ENCODE measurements around the gene HSPB2. TPM values are rescaled to one million over a fixed set of nuclear protein-coding genes. Genes with fewer than 3 reads are reported as not detected.

HSPB2 gene
- total RNA-seq, 1 donor: 2.2 TPM

DNA sequence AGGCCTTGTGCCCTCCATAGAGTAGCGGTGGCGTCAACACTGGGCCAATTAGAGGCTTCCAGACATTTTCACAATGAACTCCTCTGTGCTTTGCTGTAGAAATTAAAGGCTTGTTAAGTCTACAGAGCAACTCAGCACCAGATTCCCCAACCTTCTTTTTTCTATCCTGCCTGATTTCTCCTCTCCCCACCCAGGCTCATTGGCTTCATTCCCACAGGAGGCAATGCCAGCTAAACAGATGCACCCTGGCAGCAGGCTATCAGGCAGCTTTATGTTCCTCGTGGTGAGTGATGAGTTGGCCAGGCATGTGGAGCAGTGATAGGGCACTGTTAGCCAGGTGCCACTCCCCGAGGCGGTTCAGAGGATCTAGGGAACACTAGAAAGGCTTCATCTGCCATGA is 29.4 kb downstream of the HSPB2 start:
- H3K4me3 ChIP-seq (ENCODE audit: insufficient read depth, low read length): no peak overlapping the region
- H3K27me3 ChIP-seq (ENCODE audit: insufficient read depth, low read length): no peaks in the 10 kb centered on the region
- no peaks in the 10 kb centered on the region for H3K36me3 ChIP-seq (ENCODE audit: insufficient read depth, low read length)
- H2AFZ ChIP-seq (ENCODE audit: low read length): no peak overlapping the region
- peak overlapping the region; percentile 97 for H3K27ac ChIP-seq (ENCODE audit: low read depth, low read length)
- peak; percentile 77 for DNase-seq (ENCODE audit: insufficient read length, low spot score, missing footprints)
- H4K20me1 ChIP-seq (ENCODE audit: insufficient read depth, low read length): no peaks in the 10 kb centered on the region
- no peaks in the 10 kb centered on the region for H3K9me3 ChIP-seq (ENCODE audit: low read depth, low read length)
- peaks cover 21% of the 10 kb centered on the region for H3K79me2 ChIP-seq (ENCODE audit: insufficient read depth, low read length)
- TF ChIP-seq, protein P1, sequence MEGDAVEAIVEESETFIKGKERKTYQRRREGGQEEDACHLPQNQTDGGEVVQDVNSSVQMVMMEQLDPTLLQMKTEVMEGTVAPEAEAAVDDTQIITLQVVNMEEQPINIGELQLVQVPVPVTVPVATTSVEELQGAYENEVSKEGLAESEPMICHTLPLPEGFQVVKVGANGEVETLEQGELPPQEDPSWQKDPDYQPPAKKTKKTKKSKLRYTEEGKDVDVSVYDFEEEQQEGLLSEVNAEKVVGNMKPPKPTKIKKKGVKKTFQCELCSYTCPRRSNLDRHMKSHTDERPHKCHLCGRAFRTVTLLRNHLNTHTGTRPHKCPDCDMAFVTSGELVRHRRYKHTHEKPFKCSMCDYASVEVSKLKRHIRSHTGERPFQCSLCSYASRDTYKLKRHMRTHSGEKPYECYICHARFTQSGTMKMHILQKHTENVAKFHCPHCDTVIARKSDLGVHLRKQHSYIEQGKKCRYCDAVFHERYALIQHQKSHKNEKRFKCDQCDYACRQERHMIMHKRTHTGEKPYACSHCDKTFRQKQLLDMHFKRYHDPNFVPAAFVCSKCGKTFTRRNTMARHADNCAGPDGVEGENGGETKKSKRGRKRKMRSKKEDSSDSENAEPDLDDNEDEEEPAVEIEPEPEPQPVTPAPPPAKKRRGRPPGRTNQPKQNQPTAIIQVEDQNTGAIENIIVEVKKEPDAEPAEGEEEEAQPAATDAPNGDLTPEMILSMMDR (IDR thresholded peaks at IDR 0.05; ENCODE audit: extremely low read depth, low read depth, low read length): no peak
- peaks cover 77% of the 10 kb centered on the region for H3K4me1 ChIP-seq (ENCODE audit: insufficient read depth, low read length)
- no peak overlapping the region for H3K4me2 ChIP-seq (ENCODE audit: insufficient read depth, low read length)

DNA sequence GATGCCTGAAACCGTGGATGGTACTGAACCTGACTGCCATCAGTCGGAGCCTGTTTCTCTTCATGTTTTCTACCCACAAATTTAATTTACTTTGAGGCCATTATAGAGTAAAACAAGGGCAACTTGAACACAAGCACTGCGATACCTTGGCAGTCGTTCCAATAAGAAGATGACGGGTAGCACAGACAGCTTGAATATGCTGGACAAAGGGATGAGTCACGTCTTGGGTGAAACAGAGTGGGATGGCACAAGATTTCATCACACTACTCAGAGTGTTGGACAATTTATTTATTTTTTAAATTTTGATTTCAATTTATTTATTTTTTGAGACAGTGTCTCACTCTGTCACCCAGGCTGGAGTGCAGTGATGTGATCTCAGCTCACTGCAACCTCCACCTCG is 30.3 kb downstream of the HSPB2 start:
- Histone ChIP-seq H2AFZ (ENCODE audit: low read length) (no peak overlapping the region), H4K20me1 (ENCODE audit: insufficient read depth, low read length) (no peaks in the 10 kb centered on the region), H3K4me3 (ENCODE audit: insufficient read depth, low read length) (no peak overlapping the region), H3K4me2 (ENCODE audit: insufficient read depth, low read length) (no peak overlapping the region), H3K27ac (ENCODE audit: low read depth, low read length) (peak overlapping the region; percentile 97), H3K79me2 (ENCODE audit: insufficient read depth, low read length) (peaks cover 21% of the 10 kb centered on the region), H3K4me1 (ENCODE audit: insufficient read depth, low read length) (peaks cover 71% of the 10 kb centered on the region), H3K36me3 (ENCODE audit: insufficient read depth, low read length) (no peaks in the 10 kb centered on the region), H3K27me3 (ENCODE audit: insufficient read depth, low read length) (no peaks in the 10 kb centered on the region), H3K9me3 (ENCODE audit: low read depth, low read length) (no peaks in the 10 kb centered on the region)
- no peak for DNase-seq (ENCODE audit: insufficient read length, low spot score, missing footprints)
- TF ChIP-seq, protein P1 (IDR thresholded peaks at IDR 0.05; ENCODE audit: extremely low read depth, low read depth, low read length): no peak

DNA sequence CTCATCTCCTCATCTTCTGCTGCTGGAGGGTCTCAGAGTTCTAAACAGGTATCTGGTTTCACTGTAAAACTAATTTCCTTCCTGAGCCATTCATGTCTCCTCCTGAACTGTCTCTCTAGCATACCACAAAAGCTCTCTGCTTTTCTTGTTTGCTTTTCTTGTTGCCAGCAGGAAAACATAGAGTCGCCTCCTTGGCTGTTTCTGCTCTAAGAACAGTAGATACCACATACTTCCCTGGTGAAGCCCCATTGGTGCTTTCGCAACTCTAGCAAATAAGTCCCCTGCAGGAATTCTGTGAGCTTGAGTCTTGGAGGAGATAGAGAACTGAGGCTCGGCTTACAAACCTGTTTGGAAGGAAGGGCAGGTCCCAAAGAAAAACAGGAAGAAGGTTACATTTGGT is 31.6 kb downstream of the HSPB2 start:
- Histone ChIP-seq H2AFZ (ENCODE audit: low read length) (no peak overlapping the region), H3K4me2 (ENCODE audit: insufficient read depth, low read length) (peak overlapping the region; percentile 67), H3K4me3 (ENCODE audit: insufficient read depth, low read length) (peak overlapping the region; percentile 38), H3K36me3 (ENCODE audit: insufficient read depth, low read length) (no peaks in the 10 kb centered on the region), H3K4me1 (ENCODE audit: insufficient read depth, low read length) (peaks cover 58% of the 10 kb centered on the region), H3K27me3 (ENCODE audit: insufficient read depth, low read length) (no peaks in the 10 kb centered on the region), H4K20me1 (ENCODE audit: insufficient read depth, low read length) (no peaks in the 10 kb centered on the region), H3K27ac (ENCODE audit: low read depth, low read length) (peak overlapping the region; percentile 97), H3K79me2 (ENCODE audit: insufficient read depth, low read length) (peaks cover 20% of the 10 kb centered on the region), H3K9me3 (ENCODE audit: low read depth, low read length) (no peaks in the 10 kb centered on the region)
- peak; percentile 67 for DNase-seq (ENCODE audit: insufficient read length, low spot score, missing footprints)
- TF ChIP-seq, protein P1 (IDR thresholded peaks at IDR 0.05; ENCODE audit: extremely low read depth, low read depth, low read length): no peak

DNA sequence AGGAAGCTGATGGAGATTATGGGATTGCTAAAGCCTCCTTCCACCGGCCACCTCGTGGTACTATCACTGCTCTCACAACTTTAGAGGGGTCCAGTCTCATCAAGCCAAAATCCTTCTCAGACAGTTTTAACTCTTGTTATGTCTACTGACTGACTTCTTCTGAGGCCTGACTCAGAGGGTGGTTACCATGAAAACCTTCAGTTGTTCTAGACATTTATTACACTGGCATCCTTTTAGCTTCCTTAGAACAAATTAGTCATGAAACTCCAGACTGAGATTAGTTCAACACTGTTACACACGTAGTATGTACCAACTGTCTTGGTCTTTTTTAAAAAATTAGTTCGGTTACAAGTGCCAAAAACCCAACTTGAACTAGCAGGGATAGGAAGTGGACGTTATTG is 32.1 kb downstream of the HSPB2 start:
- H3K27me3 ChIP-seq (ENCODE audit: insufficient read depth, low read length): no peaks in the 10 kb centered on the region
- H3K36me3 ChIP-seq (ENCODE audit: insufficient read depth, low read length): no peaks in the 10 kb centered on the region
- peak overlapping the region; percentile 67 for H3K4me2 ChIP-seq (ENCODE audit: insufficient read depth, low read length)
- H3K4me1 ChIP-seq (ENCODE audit: insufficient read depth, low read length): peaks cover 53% of the 10 kb centered on the region
- peak overlapping the region; percentile 12 for H2AFZ ChIP-seq (ENCODE audit: low read length)
- DNase-seq (ENCODE audit: insufficient read length, low spot score, missing footprints): peak; percentile 90
- no peaks in the 10 kb centered on the region for H4K20me1 ChIP-seq (ENCODE audit: insufficient read depth, low read length)
- H3K79me2 ChIP-seq (ENCODE audit: insufficient read depth, low read length): peaks cover 20% of the 10 kb centered on the region
- H3K27ac ChIP-seq (ENCODE audit: low read depth, low read length): peak overlapping the region; percentile 97
- H3K9me3 ChIP-seq (ENCODE audit: low read depth, low read length): no peaks in the 10 kb centered on the region
- TF ChIP-seq, protein P1 (IDR thresholded peaks at IDR 0.05; ENCODE audit: extremely low read depth, low read depth, low read length): no peak
- H3K4me3 ChIP-seq (ENCODE audit: insufficient read depth, low read length): peak overlapping the region; percentile 38
